Measurements from ENCODE around the gene CCHCR1. TPM values are rescaled to one million over a fixed set of nuclear protein-coding genes. Genes with fewer than 3 reads are reported as not detected.

CCHCR1 gene
- total and polyA plus RNA-seq, 2 of the 8 experiments (the other 6 are each of a cell fraction or from before 2014, with no cell fraction given): 20.9 to 38.0 TPM

GRCh38 chr6:31178143-31179041 is 20.8 kb upstream of the CCHCR1 start:
- Histone ChIP-seq H3K27ac (ENCODE audit: low read depth, low read length) (no peak overlapping the region), H2AFZ (ENCODE audit: low read length) (no peak overlapping the region), H3K27me3 (replicated peaks in 1 of 4; ENCODE audit: control insufficient read depth in 3 of 4, extremely low read depth in 1 of 4, insufficient read depth in 3 of 4, low read length in 3 of 4) (no peaks in the 10 kb centered on the region), H3K18ac (ENCODE audit: extremely low read depth, low read length) (no peak overlapping the region; the same call in 1 of the 2 replicates), H3K4ac (replicated peaks; ENCODE audit: insufficient read length, low read depth, low read length) (no peak overlapping the region), H3K23me2 (ENCODE audit: low read depth, low read length) (no peaks in the 10 kb centered on the region; the same call in 1 of the 2 replicates), H3K79me2 (ENCODE audit: control insufficient read depth in 1 of 2, insufficient read depth in 2 of 2, low read length in 2 of 2) (peaks cover 0 to 27% of the 10 kb centered on the region in 2 experiments; a peak in 2 of 4 replicates), H4K8ac (ENCODE audit: extremely low read depth, insufficient read depth, low read length) (no peak overlapping the region), H3K23ac (ENCODE audit: insufficient read length) (no peak overlapping the region), H2BK120ac (replicated peaks; ENCODE audit: low read depth, low read length) (no peak overlapping the region), H3K9me3 (ENCODE audit: insufficient read depth in 2 of 2, low read depth in 1 of 2, low read length in 1 of 2) (no peaks in the 10 kb centered on the region; a peak in 1 of 4 replicates), H3K4me3 (ENCODE audit: extremely low read depth in 1 of 4, insufficient read depth in 2 of 4, low read depth in 3 of 4, low read length in 4 of 4) (no peak overlapping the region), H3K9ac (replicated peaks in 1 of 4; ENCODE audit: extremely low read depth in 1 of 4, low read depth in 3 of 4, low read length in 3 of 4) (no peak overlapping the region), H2BK20ac (ENCODE audit: low read length) (peak overlapping the region; percentile 86; the same call in 1 of the 2 replicates), H4K91ac (replicated peaks; ENCODE audit: insufficient read length, low read length) (peak overlapping the region; percentile 68), H2BK12ac (ENCODE audit: low read depth, low read length) (peak overlapping the region; percentile 90; the same call in 1 of the 2 replicates), H2BK5ac (ENCODE audit: low read depth, low read length) (0 out of 2 replicates have a peak overlapping the region, but pooled peaks have one; percentile 10), H3K4me2 (ENCODE audit: insufficient read depth in 1 of 2, low read depth in 2 of 2, low read length in 2 of 2) (no peak overlapping the region), H3K36me3 (ENCODE audit: control insufficient read depth in 2 of 4, insufficient read depth in 4 of 4, low read length in 3 of 4) (no peaks in the 10 kb centered on the region), H3K79me1 (ENCODE audit: low read depth, low read length) (peaks cover 4% of the 10 kb centered on the region), H2AK5ac (ENCODE audit: low read depth, low read length) (peak overlapping the region; percentile 70; the same call in 1 of the 2 replicates), H3K14ac (ENCODE audit: insufficient read length) (no peak overlapping the region), H4K20me1 (replicated peaks in 1 of 2; ENCODE audit: control insufficient read depth in 1 of 2, insufficient read depth in 2 of 2, low read length in 2 of 2) (no peaks in the 10 kb centered on the region), H3K4me1 (replicated peaks in 1 of 4; ENCODE audit: control insufficient read depth in 3 of 4, insufficient read depth in 4 of 4, low read length in 3 of 4) (peaks cover 9 to 24% (median 16%) of the 10 kb centered on the region in 4 experiments), H2BK15ac (ENCODE audit: low read length) (peak overlapping the region; percentile 99), H4K5ac (ENCODE audit: insufficient read length, low read depth, low read length) (no peak overlapping the region), H3K56ac (replicated peaks; ENCODE audit: insufficient read length, low read depth, low read length) (no peak overlapping the region)
- POLR2A ChIA-PET (ENCODE audit: partially characterized antibody): interaction anchor here (0.6 to 68.5 kb wide), 3 partner anchors 10 to 31 kb away, joined by 3 to 2251 read pairs (median 2251); partner anchors contain the start of genes CCHCR1, CDSN, POU5F1 and PSORS1C1
- WGBS, 2 experiments (ENCODE audit: extremely low coverage in 1 of 2, insufficient coverage in 1 of 2, insufficient read length in 1 of 2, insufficient replicate concordance in 2 of 2, low coverage in 1 of 2, low lambda C conversion rate in 2 of 2, missing lambda C conversion rate in 1 of 2): 85% methylated on average over 8 of the region's 8 CpGs; no CpG with 5 or more reads in 1 of the 2 experiments
- FAIRE-seq (no peak), DNase-seq (ENCODE audit: low read depth in 1 of 2, low spot score in 2 of 2) (no peak)
- CTCF ChIA-PET (ENCODE audit: partially characterized antibody): interaction anchor here (1.6 kb wide), 1 partner anchor 9 kb away, joined by 3 read pairs; no protein-coding TSS in a partner anchor
- TF ChIP-seq USF2 (IDR thresholded peaks at IDR 0.05; ENCODE audit: low read length) (no peak), SIX5 (IDR thresholded peaks at IDR 0.05; ENCODE audit: low read depth, low read length) (no peak), HDAC2 (IDR thresholded peaks at IDR 0.05; ENCODE audit: borderline replicate concordance in 1 of 2, low read depth in 2 of 2, low read length in 2 of 2) (no peak), BCL11A (IDR thresholded peaks at IDR 0.05; ENCODE audit: low read depth in 2 of 2, low read length in 2 of 2) (no peak), CHD1 (IDR thresholded peaks at IDR 0.05; ENCODE audit: low read depth, low read length) (no peak), BACH1 (IDR thresholded peaks at IDR 0.05; ENCODE audit: low read length) (no peak), SAP30 (IDR thresholded peaks at IDR 0.05; ENCODE audit: insufficient read depth, insufficient replicate concordance, low read length) (no peak), CBX5 (IDR thresholded peaks at IDR 0.05; ENCODE audit: low read depth, low read length) (no peak)
